K562 (cell line): ENCODE measurements around the gene ECSCR. TPM values are rescaled to one million over a fixed set of nuclear protein-coding genes. Genes with fewer than 3 reads are reported as not detected.

ENCODE experiments used
- ARNT ChIP-seq, 2 experiments: fragments of 450-650 bp; IDR thresholded peaks; 2 replicates each; pipeline ENCODE4 v1.6.1; 2016; ENCODE audit warnings: mild to moderate bottlenecking in 1 of 2
- EP400 ChIP-seq: fragments of 450-650 bp; IDR thresholded peaks from 2 replicates; pipeline ENCODE4 v1.6.1; 2017; ENCODE audit warnings: antibody characterized with exemption, mild to moderate bottlenecking, moderate library complexity
- GMEB1 ChIP-seq: fragments of 250-450 bp; sonication (Bioruptor Pico); IDR thresholded peaks from 2 replicates; pipeline ENCODE4 v1.4.0; 2020; ENCODE audit warnings: mild to moderate bottlenecking
- HES1 ChIP-seq: fragments of 450-650 bp; IDR thresholded peaks from 2 replicates; pipeline ENCODE4 v1.6.1; 2016; ENCODE audit warnings: low read depth, mild to moderate bottlenecking, moderate library complexity
- HNRNPL ChIP-seq: fragments of 200-400 bp; formaldehyde crosslinking; IDR thresholded peaks from 2 replicates; pipeline ENCODE4 v1.6.1; 2017; ENCODE audit warnings: low read depth, mild to moderate bottlenecking, low read length
- NCOA4 ChIP-seq: fragments of 450-650 bp; IDR thresholded peaks from 2 replicates; pipeline ENCODE4 v1.6.1; 2018; ENCODE audit warnings: mild to moderate bottlenecking; ENCODE audit not compliant: partially characterized antibody
- PKNOX1 ChIP-seq: fragments of 450-650 bp; IDR thresholded peaks from 2 replicates; pipeline ENCODE4 v1.6.1; 2016
- POLR2H ChIP-seq: IDR thresholded peaks from 2 replicates; pipeline ENCODE4 v1.6.1; 2016; ENCODE audit warnings: missing genetic modification characterization, low read depth, mild to moderate bottlenecking, control low read depth, missing compliant biosample characterization, moderate library complexity
- RAD51 ChIP-seq: fragments of 450-650 bp; IDR thresholded peaks from 2 replicates; pipeline ENCODE4 v1.7.1; 2016; ENCODE audit warnings: low read depth, mild to moderate bottlenecking, borderline replicate concordance
- SMARCE1 ChIP-seq: fragments of 450-650 bp; IDR thresholded peaks from 2 replicates; pipeline ENCODE4 v1.7.1; 2016; ENCODE audit warnings: mild to moderate bottlenecking
- TAF9B ChIP-seq: fragments of 450-650 bp; IDR thresholded peaks from 2 replicates; pipeline ENCODE4 v1.6.1; 2018; ENCODE audit warnings: mild to moderate bottlenecking; ENCODE audit not compliant: partially characterized antibody
- ZHX1 ChIP-seq: fragments of 150-350 bp; conservative IDR thresholded peaks from 2 replicates; pipeline ENCODE4 v1.6.1; 2014; ENCODE audit warnings: low read length
- ZKSCAN8 ChIP-seq: fragments of 200-800 bp; sonication (Bioruptor generic); IDR thresholded peaks from 2 replicates; pipeline ENCODE4 v1.6.1; 2016; ENCODE audit warnings: missing genetic modification characterization, missing compliant biosample characterization
- ZNF175 ChIP-seq: fragments of 200-800 bp; sonication (Bioruptor generic); IDR thresholded peaks from 2 replicates; pipeline ENCODE4 v1.6.1; 2016; ENCODE audit warnings: low read depth, mild to moderate bottlenecking, missing genetic modification characterization, missing compliant biosample characterization
- ZNF184 ChIP-seq: sonication (generic); formaldehyde crosslinking; IDR thresholded peaks from 2 replicates; pipeline ENCODE4 v1.5.0; 2020; ENCODE audit warnings: missing genetic modification reagents
- polyA plus RNA-seq, 8 experiments: library from polyadenylated mRNA; depleted of rRNA in 4 of 8; stranded (reverse) in 5 of 8; unstranded in 3 of 8; fragments of >200 nt; fragmentation: Nextera tagmentation in 2 of 8; fragmentation: Illumina TruSeq in 1 of 8; extraction: Ambion mirVana in 2 of 8; extraction: Trizol in 1 of 8; gene quantifications; 2 replicates each; pipeline versions ENCODE4 v1.2.1 to v1.2.3, GENCODE V29; 2011 to 2014; ENCODE audit warnings: inconsistent platforms in 1 of 8, missing spikeins in 1 of 8
- total RNA-seq, 7 experiments: library from RNA; depleted of rRNA in 6 of 7; stranded (reverse); fragments of >200 nt in 6 of 7; fragmentation: Illumina TruSeq in 2 of 7; extraction: Trizol in 2 of 7; gene quantifications; 2 replicates each; pipeline versions ENCODE4 v1.2.1 to v1.2.3, GENCODE V29; 2011 to 2021; ENCODE audit warnings: low replicate concordance in 1 of 7
- TF ChIP-seq, protein P1 (sequence below), 3 experiments: IDR thresholded peaks in 2 of 3; conservative IDR thresholded peaks in 1 of 3; 2 replicates each; pipeline ENCODE4 v1.5.1; 2011 to 2012; ENCODE audit warnings: low read length in 3 of 3, mild to moderate bottlenecking in 3 of 3, control low read depth in 2 of 3, improper control_type of control experiment in 1 of 3, inconsistent platforms in 1 of 3, low read depth in 1 of 3, mixed read lengths in 1 of 3, moderate library complexity in 1 of 3; ENCODE audit not compliant: insufficient read depth in 2 of 3
- TF ChIP-seq, protein P2 (sequence below): fragments of 450-650 bp; IDR thresholded peaks from 2 replicates; pipeline ENCODE4 v1.6.1; 2016; ENCODE audit warnings: missing biosample characterization, missing genetic modification characterization

ECSCR gene
- total and polyA plus RNA-seq, 9 of the 15 experiments (the other 6 are each of a cell fraction or from before 2014, with no cell fraction given) = 0.10 to 0.25 (median 0.13) TPM; not detected in 6

DNA sequence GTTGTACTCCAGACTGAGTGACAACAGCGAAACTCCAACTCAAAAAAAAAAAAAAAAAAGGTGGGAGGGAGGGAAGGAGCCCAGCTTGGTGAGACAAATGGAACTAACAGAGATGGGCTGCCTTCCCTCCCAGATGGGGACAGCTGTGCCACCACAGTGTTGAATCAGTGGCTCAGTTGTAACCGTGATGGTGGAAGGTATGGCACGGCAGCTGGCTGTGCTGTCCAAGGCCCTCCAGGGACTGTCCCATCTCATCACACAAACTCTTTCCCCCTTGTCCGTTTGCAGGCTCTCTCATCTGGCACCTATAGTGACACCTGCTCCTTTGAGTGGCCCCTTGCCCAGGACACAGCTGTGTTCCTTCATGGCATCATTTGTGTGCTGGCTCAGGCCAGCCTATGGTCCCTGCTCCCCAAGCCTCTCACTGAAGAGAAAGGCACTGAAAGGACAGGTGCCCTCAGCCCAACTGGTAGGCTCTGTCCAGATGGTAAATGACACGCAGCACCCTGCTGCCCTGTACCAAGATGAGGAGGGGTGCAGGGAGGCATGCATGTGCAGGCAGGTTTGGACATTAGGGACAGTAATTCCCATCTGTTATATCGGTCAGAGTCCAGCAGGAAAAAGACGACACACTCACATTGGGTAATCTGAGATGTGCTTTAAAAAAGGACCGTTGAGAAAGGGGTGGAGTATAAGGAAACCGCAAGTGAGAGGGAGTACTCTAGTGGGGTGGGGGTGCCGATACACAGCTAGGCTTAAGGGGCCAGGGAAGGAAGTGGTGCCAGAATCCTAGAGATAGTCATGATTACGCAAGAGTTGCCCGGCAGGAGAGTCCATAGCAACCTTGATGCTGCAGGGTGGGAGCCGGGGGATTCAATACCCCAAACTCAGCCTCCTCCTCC is 12.6 kb upstream of the ECSCR start (continued):
- no peak for TF ChIP-seq GMEB1 (CRISPR knock-in tag)
- TF ChIP-seq ZNF184 (CRISPR knock-in tag) = no peak
- peak; percentile 45 for TF ChIP-seq TAF9B
- no peak for TF ChIP-seq ZHX1
- no peak; the same call in 1 of the 2 replicates for TF ChIP-seq ZKSCAN8
- TF ChIP-seq RAD51 = 0 out of 2 replicates have a peak, but pooled peaks have one; percentile 22
- TF ChIP-seq, protein P1, sequence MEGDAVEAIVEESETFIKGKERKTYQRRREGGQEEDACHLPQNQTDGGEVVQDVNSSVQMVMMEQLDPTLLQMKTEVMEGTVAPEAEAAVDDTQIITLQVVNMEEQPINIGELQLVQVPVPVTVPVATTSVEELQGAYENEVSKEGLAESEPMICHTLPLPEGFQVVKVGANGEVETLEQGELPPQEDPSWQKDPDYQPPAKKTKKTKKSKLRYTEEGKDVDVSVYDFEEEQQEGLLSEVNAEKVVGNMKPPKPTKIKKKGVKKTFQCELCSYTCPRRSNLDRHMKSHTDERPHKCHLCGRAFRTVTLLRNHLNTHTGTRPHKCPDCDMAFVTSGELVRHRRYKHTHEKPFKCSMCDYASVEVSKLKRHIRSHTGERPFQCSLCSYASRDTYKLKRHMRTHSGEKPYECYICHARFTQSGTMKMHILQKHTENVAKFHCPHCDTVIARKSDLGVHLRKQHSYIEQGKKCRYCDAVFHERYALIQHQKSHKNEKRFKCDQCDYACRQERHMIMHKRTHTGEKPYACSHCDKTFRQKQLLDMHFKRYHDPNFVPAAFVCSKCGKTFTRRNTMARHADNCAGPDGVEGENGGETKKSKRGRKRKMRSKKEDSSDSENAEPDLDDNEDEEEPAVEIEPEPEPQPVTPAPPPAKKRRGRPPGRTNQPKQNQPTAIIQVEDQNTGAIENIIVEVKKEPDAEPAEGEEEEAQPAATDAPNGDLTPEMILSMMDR (IDR thresholded peaks at IDR 0.05 in 2 of 3, conservative IDR thresholded peaks at IDR 0.05 in 1 of 3; ENCODE audit: insufficient read depth in 2 of 3, low read depth in 1 of 3, low read length in 3 of 3) = no peak; a peak in 1 of 6 replicates
- TF ChIP-seq HNRNPL = no peak
- TF ChIP-seq ZNF175 = peak; percentile 81; the same call in 1 of the 2 replicates
- 0 out of 2 replicates have a peak, but pooled peaks have one; percentile 21 for TF ChIP-seq POLR2H (tag)
- TF ChIP-seq PKNOX1 = peak; percentile 55; the same call in 1 of the 2 replicates
- TF ChIP-seq, protein P2, sequence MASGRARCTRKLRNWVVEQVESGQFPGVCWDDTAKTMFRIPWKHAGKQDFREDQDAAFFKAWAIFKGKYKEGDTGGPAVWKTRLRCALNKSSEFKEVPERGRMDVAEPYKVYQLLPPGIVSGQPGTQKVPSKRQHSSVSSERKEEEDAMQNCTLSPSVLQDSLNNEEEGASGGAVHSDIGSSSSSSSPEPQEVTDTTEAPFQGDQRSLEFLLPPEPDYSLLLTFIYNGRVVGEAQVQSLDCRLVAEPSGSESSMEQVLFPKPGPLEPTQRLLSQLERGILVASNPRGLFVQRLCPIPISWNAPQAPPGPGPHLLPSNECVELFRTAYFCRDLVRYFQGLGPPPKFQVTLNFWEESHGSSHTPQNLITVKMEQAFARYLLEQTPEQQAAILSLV (tag) = peak; percentile 97
- TF ChIP-seq HES1 = peak; percentile 33; the same call in 1 of the 2 replicates
- peak; percentile 80 for TF ChIP-seq SMARCE1
- TF ChIP-seq ARNT (IDR thresholded peaks at IDR 0.05) = peak; percentile 48 to 78; a peak in 1 of 4 replicates
- no peak for TF ChIP-seq NCOA4
- peak; percentile 62; the same call in 1 of the 2 replicates for TF ChIP-seq EP400
